Memory B cell (primary cell): ENCODE results near the gene PLA2G4F.

Experiments used
- ATAC-seq: fragments of 150-1000 bp; cut with Tn5 transposase; 2 replicates; pipeline ENCODE4 v1.10.0; 2021; ENCODE audit warnings: low read depth, mild to moderate bottlenecking, moderate library complexity
- DNase-seq, 2 donors: peaks; one replicate each; pipeline ENCODE4 v3.0.0; 2022; ENCODE audit warnings: low spot score in 2 of 2
- H3K27ac Mint-ChIP-seq: one replicate; pipeline ENCODE4 v1.8.0; 2022; ENCODE audit warnings: mild to moderate bottlenecking, moderate library complexity, mixed read lengths
- H3K27me3 Mint-ChIP-seq: one replicate; pipeline ENCODE4 v1.8.0; 2022; ENCODE audit warnings: mixed read lengths
- H3K36me3 Mint-ChIP-seq: one replicate; pipeline ENCODE4 v1.8.0; 2022; ENCODE audit warnings: mild to moderate bottlenecking, mixed read lengths
- H3K4me1 Mint-ChIP-seq: one replicate; pipeline ENCODE4 v1.8.0; 2022; ENCODE audit warnings: mixed read lengths
- H3K4me3 Mint-ChIP-seq: one replicate; pipeline ENCODE4 v1.8.0; 2022; ENCODE audit warnings: mild to moderate bottlenecking, moderate library complexity, mixed read lengths
- H3K9me3 Mint-ChIP-seq: one replicate; pipeline ENCODE4 v1.8.0; 2022; ENCODE audit warnings: mixed read lengths

PLA2G4F gene

GRCh38 chr15:42182328-42182886 lies 26.0 kb upstream of the PLA2G4F start:
- Mint-ChIP-seq H3K4me1 (peaks cover 6% of the 10 kb centered on the region), H3K4me3 (no peak overlapping the region), H3K27ac (no peak overlapping the region), H3K9me3 (no peaks in the 10 kb centered on the region), H3K27me3 (no peaks in the 10 kb centered on the region), H3K36me3 (peaks cover 48% of the 10 kb centered on the region)
- no peak for DNase-seq
- ATAC-seq, result no peak

- DNase-seq (no peak), ATAC-seq (no peak)
- peaks cover 50% of the 10 kb centered on the region for H3K36me3 Mint-ChIP-seq
- H3K4me3 Mint-ChIP-seq, result no peak overlapping the region
- no peaks in the 10 kb centered on the region for H3K27me3 Mint-ChIP-seq
- H3K9me3 Mint-ChIP-seq, result no peaks in the 10 kb centered on the region
- H3K4me1 Mint-ChIP-seq, result no peaks in the 10 kb centered on the region
- H3K27ac Mint-ChIP-seq, result peak overlapping the region; percentile 24
Measured at GRCh38 chr15:42178056-42178455, 21.6 kb upstream of the PLA2G4F start.

GRCh38 chr15:42175671-42176070 lies 19.2 kb upstream of the PLA2G4F start:
- Mint-ChIP-seq H3K27ac (peak overlapping the region; percentile 69), H3K36me3 (peaks cover 49% of the 10 kb centered on the region), H3K27me3 (no peaks in the 10 kb centered on the region), H3K9me3 (no peaks in the 10 kb centered on the region), H3K4me3 (no peak overlapping the region), H3K4me1 (peaks cover 7% of the 10 kb centered on the region)
- no peak for ATAC-seq
- no peak for DNase-seq

DNA sequence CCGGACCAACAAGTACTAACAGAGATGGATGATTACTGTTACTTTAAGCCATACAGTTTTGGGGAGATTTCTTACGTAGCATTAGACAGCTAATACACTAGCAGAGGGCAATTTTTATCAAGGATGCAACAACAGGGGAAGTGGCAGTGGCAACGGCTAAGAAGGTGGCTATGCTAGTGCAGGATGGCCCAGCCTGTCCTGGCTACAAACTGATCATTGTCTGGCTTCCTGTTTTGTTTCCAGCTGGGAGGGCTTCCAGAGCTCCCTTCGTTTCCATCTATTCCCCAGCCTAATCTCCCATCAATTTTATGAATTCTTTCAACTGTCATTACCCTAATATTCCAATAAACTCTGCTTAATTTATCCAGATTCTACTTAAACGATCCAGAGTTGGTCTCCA lies 16.0 kb upstream of the PLA2G4F start:
- H3K36me3 Mint-ChIP-seq, result peaks cover 47% of the 10 kb centered on the region

GRCh38 chr15:42171795-42172194 lies 15.4 kb upstream of the PLA2G4F start:
- Mint-ChIP-seq H3K36me3 (peaks cover 53% of the 10 kb centered on the region), H3K27ac (no peak overlapping the region), H3K27me3 (no peaks in the 10 kb centered on the region), H3K4me1 (peaks cover 7% of the 10 kb centered on the region), H3K9me3 (no peaks in the 10 kb centered on the region), H3K4me3 (no peak overlapping the region)
- no peak for DNase-seq
- no peak for ATAC-seq

More for the DNA sequence above, 16.0 kb upstream of the PLA2G4F start:
- DNase-seq, result no peak
- H3K4me1 Mint-ChIP-seq, result peaks cover 7% of the 10 kb centered on the region
- H3K9me3 Mint-ChIP-seq, result no peaks in the 10 kb centered on the region
- no peaks in the 10 kb centered on the region for H3K27me3 Mint-ChIP-seq
- no peak for ATAC-seq
- no peak overlapping the region for H3K4me3 Mint-ChIP-seq
- H3K27ac Mint-ChIP-seq, result peak overlapping the region; percentile 0

GRCh38 chr15:42171122-42171521 lies 14.7 kb upstream of the PLA2G4F start:
- Mint-ChIP-seq H3K36me3 (peaks cover 51% of the 10 kb centered on the region), H3K27ac (no peak overlapping the region), H3K27me3 (no peaks in the 10 kb centered on the region), H3K4me1 (peaks cover 7% of the 10 kb centered on the region), H3K4me3 (no peak overlapping the region), H3K9me3 (no peaks in the 10 kb centered on the region)
- ATAC-seq (peak; percentile 74), DNase-seq (no peak)

DNA sequence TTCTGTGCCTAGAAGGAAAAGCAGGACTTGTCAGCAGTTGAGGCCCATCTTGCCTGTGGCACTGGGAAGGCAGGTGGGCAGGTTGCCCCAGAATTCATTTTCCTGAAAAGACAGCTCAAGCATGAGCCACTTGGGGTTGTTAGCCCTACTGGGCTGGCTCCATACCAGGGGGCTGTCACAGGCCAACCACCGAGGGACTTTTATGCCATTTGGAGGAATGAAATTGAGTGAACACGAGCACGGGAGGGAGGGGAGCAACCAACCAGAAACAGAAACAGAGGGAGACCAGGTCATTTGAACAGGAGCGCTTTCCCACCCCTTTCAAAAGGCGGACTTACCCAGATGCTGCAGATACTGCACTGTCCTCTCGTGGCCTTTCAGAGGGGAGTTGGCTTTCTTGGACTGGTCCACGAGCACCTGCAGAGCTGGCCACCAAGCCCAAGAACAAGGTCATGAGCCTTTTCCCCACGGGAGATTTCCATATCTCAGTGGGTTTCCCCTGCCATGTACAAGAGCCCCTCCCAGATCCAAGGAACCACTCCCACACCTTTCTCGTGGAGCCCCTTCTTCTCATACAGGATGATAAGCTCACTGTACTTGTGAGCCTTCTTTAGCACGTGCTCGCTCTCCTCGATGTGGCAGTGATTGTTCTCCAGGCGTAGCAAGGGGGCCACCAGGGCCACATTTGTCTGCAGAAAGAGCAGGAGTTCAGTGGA lies 9.9 kb upstream of the PLA2G4F start:
- Mint-ChIP-seq H3K27ac (no peak overlapping the region), H3K4me1 (peaks cover under 1% of the 10 kb centered on the region), H3K36me3 (peaks cover 39% of the 10 kb centered on the region), H3K27me3 (no peaks in the 10 kb centered on the region), H3K4me3 (no peak overlapping the region), H3K9me3 (no peaks in the 10 kb centered on the region)
- ATAC-seq (no peak), DNase-seq (no peak)

DNA sequence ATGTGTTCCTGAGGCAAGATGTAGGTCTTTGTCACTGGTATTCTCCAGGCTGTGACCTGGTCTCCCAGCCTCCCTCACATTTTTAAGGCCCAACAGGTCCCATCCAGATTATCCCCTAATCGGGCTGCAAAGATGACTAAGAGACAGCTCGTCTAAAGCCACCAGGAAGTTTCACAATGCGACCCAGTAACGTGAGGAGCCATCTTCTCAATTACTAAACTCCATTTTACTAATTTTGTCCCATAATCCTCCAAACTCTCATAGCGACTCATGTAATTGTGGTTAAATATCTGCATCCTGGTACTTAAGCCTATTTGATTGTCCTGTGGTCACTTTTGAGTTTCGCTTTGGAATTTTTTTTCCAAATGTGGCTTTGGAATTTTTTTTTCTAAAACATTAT lies 8.7 kb upstream of the PLA2G4F start:
- Mint-ChIP-seq H3K36me3 (peaks cover 41% of the 10 kb centered on the region), H3K27me3 (no peaks in the 10 kb centered on the region), H3K27ac (no peak overlapping the region), H3K4me1 (no peaks in the 10 kb centered on the region), H3K9me3 (no peaks in the 10 kb centered on the region), H3K4me3 (no peak overlapping the region)
- ATAC-seq, result no peak
- DNase-seq, result no peak

- Mint-ChIP-seq H3K4me1 (no peaks in the 10 kb centered on the region), H3K36me3 (peaks cover 45% of the 10 kb centered on the region), H3K27ac (no peak overlapping the region), H3K27me3 (no peaks in the 10 kb centered on the region), H3K9me3 (no peaks in the 10 kb centered on the region), H3K4me3 (no peak overlapping the region)
- DNase-seq (no peak), ATAC-seq (no peak)
Measured at GRCh38 chr15:42163947-42164550, 7.6 kb upstream of the PLA2G4F start.

- Mint-ChIP-seq H3K36me3 (peaks cover 46% of the 10 kb centered on the region), H3K4me3 (no peak overlapping the region), H3K4me1 (no peaks in the 10 kb centered on the region), H3K9me3 (no peaks in the 10 kb centered on the region), H3K27me3 (no peaks in the 10 kb centered on the region), H3K27ac (no peak overlapping the region)
- ATAC-seq, result no peak
- no peak for DNase-seq
Measured at GRCh38 chr15:42163291-42163690, 6.9 kb upstream of the PLA2G4F start.

- Mint-ChIP-seq H3K27ac (peak overlapping the region; percentile 16), H3K4me3 (no peak overlapping the region), H3K36me3 (peaks cover 35% of the 10 kb centered on the region), H3K4me1 (no peaks in the 10 kb centered on the region), H3K27me3 (no peaks in the 10 kb centered on the region), H3K9me3 (no peaks in the 10 kb centered on the region)
- ATAC-seq (no peak), DNase-seq (no peak)
Measured at GRCh38 chr15:42160136-42160535, 3.7 kb upstream of the PLA2G4F start.

GRCh38 chr15:42159381-42160015 lies 3.1 kb upstream of the PLA2G4F start:
- H3K4me1 Mint-ChIP-seq, result no peaks in the 10 kb centered on the region
- DNase-seq (no peak), ATAC-seq (no peak)
- H3K27me3 Mint-ChIP-seq, result no peaks in the 10 kb centered on the region
- no peaks in the 10 kb centered on the region for H3K9me3 Mint-ChIP-seq
- H3K4me3 Mint-ChIP-seq, result no peak overlapping the region
- no peak overlapping the region for H3K27ac Mint-ChIP-seq
- H3K36me3 Mint-ChIP-seq, result peaks cover 33% of the 10 kb centered on the region

GRCh38 chr15:42158941-42159340 lies 2.5 kb upstream of the PLA2G4F start:
- H3K9me3 Mint-ChIP-seq, result no peaks in the 10 kb centered on the region
- H3K4me3 Mint-ChIP-seq, result no peak overlapping the region
- ATAC-seq, result no peak
- peak overlapping the region; percentile 11 for H3K27ac Mint-ChIP-seq
- no peak for DNase-seq
- H3K36me3 Mint-ChIP-seq, result peaks cover 31% of the 10 kb centered on the region
- H3K27me3 Mint-ChIP-seq, result no peaks in the 10 kb centered on the region
- H3K4me1 Mint-ChIP-seq, result no peaks in the 10 kb centered on the region

GRCh38 chr15:42157981-42158765 lies 1.7 kb upstream of the PLA2G4F start:
- H3K36me3 Mint-ChIP-seq, result peaks cover 26% of the 10 kb centered on the region
- H3K4me1 Mint-ChIP-seq, result no peaks in the 10 kb centered on the region
- ATAC-seq (no peak), DNase-seq (no peak)
- H3K27me3 Mint-ChIP-seq, result no peaks in the 10 kb centered on the region
- no peak overlapping the region for H3K4me3 Mint-ChIP-seq
- no peaks in the 10 kb centered on the region for H3K9me3 Mint-ChIP-seq
- peak overlapping the region; percentile 11 for H3K27ac Mint-ChIP-seq
